Tongue (tissue), 2 donors: ENCODE measurements around the gene GALNT12. TPM values are rescaled to one million over a fixed set of nuclear protein-coding genes. Genes with fewer than 3 reads are reported as not detected.
A peak's percentile ranks its signal among the peaks of the same experiment; 100 is the strongest.

Experiments used
- DNase-seq: peaks from one replicate; pipeline ENCODE4 v3.0.0-alpha.2; 2015
- total RNA-seq: library from RNA; depleted of rRNA; stranded (reverse); fragments of >200 nt; gene quantifications from one replicate; pipeline ENCODE4 v1.2.3, GENCODE V29; 2014

The GALNT12 gene
- total RNA-seq, 1 donor from 2014 or later: 6.2 TPM

DNA sequence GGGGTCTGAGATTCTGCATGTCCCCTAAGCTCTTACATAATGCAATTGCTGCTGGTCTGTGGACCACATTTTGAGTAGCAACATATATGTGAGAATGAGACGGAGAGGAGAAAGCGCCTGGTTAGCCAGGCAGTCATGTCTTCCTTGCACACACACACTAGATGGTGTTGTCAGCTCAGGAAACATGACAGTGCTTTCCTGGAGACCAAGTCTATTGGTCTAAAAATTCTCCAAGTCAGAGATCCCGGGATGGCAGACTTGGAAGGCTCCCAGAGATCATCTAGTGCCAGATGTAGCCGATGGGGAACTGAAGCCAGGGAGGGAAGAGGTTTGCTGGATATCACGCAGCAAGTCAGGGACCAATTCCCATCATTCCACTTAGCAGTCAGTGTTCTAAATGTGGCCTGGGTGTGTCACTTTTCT is 53.4 kb downstream of the GALNT12 start:
- DNase-seq: peak; percentile 96

DNA sequence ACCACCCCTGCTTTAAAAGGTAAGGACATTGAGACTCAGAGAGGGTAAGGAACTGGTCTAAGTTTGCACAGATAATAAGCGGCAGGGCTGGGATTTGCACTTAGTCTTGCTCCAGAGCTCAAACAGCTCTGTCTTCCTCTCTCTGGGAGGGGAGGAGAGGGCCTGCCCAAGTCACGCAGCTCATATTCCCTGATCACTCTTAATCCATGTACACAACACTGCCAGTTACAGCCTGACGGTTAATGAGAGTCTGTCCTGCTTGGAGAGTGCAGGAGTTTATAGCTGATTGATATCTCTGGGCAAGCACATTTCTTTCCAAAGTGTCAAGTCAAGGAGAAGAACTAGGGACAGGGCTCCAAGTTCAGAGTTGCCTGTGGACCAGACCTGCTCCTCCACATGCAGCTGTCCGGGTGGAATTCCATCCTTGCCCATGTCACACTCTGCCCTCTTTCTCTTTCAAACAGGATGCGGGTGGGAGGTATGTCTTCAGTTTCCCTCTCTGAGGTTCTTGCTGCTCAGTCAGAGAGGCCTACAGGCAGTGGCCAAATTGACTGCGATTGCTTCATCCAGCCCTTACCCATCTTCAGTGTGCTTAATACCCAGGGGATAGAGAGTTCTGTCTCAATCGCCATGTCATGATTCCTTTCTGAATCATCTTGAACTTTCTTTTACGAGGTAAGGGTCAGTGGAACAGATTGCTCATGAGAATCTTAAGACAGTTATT is 54.5 kb downstream of the GALNT12 start:
- DNase-seq: peak; percentile 59

DNA sequence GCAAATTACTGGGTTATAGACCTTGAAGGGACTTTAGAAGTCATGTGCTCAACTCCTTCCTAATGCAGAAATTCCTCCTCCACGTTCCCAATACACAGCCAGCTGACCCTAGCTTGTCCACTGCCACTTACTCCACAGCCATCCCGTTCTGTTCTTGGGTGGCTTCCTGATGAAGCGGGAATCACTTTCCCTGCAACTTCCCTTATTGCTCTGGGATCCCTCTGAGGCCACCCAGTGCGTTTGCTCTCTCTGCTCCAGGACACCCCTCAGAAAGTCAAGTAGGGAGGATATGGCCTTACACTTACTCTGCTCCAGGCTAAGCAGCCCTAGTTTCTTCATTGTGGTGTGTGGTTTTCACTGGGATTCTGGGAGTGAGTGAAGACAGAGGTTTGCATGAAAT is 55.5 kb downstream of the GALNT12 start:
- no peak for DNase-seq

DNA sequence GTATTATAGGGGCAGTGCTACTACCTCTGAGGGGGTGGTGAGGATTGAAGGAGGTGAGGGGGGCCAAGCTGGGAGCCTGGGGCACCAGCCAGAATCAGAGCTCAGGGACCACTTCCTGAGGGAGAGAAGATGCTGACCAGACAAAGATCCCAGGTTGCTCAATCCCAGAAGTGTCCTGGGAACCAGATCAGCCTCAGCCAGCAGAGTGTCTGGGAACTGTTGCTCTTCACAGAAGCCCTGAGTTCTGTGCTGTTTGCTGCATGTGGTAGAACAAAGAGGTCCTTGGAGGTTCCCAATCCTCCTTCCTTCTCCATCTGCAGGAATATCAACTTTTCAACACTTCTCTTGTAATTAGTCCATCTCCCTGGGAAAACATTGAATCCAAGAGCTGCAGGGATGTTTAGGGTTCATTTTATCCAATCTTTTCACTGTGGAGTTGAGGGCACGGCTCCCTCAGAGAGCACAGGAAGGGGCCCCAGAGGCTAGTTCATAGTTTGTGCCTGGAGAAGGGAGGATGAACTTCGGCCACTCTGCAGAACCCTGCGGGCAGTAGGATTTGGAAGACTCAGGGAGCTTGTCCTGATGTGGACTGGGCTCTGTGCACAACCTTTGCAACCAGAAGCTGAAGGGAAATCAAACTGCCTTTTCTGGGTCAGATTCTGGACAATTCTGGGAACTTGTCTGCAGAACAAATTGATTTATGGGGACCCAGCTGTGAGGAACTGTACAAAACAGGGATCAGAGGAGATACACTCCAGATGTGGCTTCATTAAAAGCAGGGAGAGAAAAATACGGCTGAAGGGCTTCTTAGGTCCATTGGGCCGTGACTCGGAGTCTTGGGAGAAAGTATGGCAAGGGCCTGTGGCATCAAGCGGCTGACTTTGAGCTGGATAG is 57.1 kb downstream of the GALNT12 start:
- peak; percentile 87 for DNase-seq

DNA sequence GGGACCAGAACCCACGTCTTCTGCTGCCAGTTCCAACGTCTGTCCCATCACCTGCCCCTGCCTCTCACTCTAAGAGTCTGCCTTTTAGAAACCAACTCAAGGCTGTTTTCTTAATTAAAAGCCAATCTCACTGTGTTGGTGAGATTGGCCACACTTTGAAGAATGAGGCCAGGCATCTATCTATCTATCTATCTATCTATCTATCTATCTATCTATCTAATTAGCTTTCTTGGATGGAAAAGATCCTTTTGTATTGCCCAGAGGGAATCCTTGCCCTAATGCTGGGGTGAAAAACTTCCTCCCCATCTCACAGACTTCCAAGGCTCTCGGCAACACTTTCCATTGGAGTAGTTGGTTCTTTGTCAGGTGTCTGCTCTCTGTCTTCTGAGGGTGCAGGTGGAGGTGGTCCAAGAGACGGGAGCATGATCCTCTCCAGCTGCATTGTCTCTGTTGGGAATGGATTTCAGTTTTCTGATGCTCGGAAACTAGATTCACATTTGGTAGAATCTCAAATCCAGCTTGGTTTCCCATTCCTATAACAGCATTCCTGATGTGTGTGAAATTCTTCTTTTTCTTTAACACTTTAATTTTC is 57.9 kb downstream of the GALNT12 start:
- peak; percentile 69 for DNase-seq

DNA sequence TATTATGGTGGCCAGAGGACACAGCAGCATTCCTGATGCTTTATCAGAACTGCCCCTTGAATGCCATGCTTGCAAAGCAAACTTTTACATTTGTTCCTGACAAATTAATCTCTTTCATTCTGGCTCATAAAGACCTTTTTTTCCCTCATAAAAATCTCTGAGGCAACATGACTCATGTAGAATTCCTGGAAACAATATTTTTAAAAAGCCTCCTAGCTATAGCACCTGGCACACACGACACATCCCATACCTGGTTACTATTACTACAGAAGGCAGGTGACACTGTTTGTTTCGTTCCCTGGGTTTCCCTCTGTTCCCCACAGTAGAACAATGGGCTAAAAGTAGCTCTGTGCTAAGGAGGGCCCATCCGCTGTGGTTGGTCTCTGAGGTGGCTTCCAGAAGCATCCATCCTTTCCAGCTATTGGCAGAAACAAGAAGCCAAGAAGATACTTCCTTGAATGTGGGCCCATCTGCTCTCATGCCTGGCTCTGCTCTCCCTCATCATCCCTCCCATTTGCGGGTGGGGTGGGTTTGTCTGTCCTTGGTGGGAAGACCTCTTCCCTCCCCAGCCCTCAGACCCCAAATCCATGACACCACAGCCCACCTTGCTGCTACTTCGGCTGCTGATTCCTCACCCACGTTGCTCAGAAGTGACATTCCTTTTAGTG is 59.1 kb downstream of the GALNT12 start:
- no peak for DNase-seq

DNA sequence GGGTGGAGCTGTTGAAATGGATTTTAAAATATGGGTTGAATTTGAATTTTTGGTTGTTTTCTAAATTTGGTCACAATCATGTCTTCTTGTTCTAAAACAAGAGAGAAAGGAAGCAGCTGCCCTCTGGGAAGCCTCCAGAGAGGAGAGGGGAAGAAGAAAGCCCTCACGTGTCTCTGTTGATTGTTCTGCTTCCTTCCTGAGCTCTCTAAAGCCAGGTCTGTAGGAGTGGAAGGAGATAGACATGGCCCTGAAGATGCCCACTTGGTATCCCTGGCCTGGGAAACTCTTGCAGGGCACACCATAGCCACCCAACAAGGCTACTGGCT is 59.6 kb downstream of the GALNT12 start:
- no peak for DNase-seq

DNA sequence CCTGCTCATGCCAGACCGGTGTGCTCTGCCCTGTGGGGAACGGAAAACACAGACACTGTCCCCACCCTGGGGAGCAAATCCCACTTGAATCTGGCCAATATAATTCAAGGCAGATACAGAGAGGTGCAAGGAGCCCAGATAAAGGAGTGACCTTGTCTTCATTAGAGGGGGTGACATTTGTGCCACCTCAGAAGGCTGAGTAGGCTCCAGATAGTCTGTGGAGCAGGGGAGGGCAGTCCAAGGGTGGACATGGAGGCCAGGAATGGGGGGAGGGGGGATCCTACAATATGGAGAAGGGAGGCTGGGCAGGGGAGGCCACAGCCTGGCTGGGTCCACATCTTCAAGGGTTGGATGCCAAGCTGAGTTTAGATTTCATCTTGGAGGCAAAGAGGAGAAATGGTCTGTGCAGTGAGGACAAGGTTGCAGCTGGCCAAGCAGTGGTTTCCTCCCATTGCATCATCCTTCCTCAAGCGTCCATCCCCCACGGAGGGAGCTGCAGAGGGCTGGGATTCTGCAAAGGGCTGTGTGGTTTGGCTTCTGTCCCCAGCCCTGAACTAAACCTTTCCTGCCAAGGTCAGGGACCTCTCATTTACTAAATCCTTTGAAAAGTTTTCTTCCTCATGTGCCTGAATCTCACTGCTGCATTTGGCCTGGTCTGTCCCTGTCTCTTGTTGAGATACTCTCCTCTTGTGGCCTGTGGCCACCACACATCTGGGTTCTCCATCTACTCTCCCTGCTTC is 60.1 kb downstream of the GALNT12 start:
- peak; percentile 57 for DNase-seq

DNA sequence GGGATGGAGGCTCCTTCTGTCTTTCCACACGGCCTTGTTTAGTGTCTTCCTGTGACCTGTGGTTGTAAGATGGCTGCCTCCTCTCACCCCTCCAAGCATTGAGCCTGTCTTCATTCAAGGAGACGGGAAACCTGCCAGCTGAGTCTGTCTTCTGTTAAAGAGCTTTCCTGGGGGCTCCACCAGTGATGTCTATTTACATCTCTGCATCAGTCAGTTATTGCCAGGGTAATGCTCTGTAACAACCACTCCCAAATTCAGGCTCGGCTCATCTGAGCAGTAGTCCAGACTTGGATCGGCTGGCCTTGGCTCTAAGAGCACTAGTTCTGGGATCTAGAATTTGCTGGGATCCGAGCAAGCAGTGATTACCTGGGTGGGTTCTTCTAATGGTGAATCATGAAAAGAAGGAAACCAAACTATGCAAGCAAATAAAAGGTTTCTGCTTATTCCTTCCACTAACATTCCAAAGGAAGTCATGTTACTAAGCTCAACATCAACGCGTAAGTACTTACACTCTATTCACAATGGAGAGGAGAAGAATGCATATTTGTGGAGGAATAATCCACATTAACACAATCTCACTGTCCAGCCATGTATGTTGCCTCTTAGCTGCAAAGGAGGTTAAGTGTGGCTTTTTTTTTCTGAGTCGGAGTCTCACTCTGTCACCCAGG is 61.7 kb downstream of the GALNT12 start:
- no peak for DNase-seq

DNA sequence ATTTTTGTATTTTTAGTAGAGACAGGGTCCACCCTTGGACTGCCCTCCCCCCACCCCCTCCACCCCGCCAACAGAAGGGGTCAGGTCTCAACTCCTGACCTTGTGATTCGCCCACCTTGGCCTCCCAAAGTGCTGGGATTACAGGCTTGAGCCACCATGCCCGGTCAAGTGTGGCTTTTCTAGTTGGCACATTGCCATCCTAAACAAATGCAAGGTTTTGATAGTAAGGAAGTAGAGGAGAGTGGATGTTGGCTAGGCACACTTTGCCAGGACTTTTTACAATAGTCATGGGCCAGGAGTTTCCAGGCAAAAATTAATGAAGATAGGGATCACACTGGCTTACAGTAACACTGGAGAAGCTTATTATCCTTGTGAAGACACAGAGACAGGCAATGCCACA is 62.4 kb downstream of the GALNT12 start:
- DNase-seq: no peak

DNA sequence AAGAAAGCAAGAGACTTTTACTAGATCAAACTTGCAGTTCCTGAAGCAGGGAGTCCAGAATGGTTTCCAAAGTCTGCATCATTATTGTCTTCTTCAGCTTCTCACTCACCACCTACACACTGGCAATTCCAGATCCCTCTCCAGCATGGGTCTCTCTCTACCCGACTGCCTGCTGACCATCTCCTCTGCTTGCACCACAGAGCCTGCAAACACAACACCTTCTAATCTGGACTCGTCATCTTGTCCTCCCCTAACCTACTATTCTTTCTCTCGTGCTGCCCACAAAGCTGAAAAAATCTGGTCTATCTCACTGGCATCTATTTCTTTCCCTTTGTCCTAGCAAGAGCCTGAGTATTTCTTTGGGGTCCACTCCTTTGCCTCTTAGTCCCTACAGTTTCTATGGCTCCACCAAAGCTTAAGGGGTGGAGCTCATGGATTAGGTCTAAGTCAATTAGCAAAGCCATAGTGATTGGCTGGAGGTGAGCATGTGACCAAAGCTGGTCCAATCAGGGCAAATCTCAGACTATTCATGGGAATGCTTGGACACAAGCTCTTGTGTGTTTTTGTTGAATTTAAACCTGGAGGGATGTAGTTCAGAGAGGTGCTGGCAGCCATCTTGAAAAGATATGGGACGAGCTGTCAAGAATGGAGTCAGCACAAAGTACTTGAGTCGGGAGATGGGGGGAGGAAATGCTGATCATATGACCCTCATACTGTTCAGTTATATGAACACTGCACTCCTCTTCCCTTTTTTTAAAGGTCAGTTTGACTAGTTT is 63.5 kb downstream of the GALNT12 start:
- no peak for DNase-seq

DNA sequence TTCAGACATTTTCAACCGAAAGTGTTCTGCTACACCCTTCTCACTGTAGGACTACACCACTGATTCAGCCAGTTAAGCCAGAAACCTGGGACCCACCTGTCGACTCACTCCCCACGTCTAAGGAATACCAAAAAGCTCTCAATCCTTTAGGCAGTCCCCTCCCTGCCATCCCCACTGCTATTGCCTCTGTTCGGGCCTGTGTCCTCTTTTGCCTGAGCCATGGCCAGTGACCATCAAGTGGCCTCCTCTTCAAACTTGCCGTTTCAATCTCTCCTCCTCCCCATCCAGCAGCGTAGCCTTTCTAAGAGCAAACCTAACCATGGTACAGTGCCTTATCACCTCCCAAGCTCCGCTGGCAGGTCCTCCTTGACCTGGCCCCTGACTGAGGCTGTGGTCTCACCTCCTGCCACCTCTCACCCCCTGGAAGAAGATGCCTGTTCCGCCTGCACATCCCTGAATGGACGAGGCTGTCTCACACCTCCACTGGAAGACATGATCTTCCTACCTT is 64.1 kb downstream of the GALNT12 start:
- no peak for DNase-seq

DNA sequence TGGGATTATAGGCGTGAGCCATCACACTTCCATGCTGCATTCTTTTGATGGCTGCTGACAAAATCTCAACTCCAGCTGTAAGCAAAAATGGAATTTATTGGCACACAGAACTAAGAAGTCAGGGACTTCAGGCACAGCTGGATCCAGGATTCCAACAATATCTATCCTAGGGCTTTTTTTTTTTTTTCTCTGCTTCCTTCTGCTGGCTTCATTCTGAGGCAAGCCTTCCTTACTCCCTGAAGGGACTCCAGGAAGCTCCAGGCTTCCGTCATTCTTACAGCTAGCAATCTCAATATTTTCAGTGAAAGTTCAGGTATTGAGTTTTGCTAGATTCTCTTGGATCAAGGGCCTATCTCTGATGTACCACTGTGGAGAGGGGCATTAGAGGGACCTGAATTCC is 66.1 kb downstream of the GALNT12 start:
- no peak for DNase-seq

DNA sequence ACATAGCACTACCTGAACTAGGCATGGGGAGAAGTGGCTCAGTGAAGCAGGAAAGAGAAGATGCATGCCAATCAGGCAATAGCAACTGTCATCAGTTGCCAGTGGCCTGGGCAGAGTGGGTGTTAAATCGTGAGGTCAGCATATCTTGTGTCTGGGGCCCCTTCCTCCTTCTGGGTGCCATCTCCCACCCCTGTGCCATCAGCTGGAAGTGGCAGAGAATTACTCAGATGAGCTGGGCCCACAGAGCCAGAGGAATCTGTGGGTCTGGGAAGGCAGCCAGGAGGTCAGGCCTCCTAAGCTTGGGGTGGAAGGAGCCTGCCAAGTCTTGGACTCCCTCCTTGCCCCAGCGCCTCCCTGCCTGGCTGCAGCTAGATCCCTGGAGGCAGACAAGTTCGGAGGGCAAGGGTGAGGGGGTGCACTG is 66.5 kb downstream of the GALNT12 start:
- DNase-seq: no peak

DNA sequence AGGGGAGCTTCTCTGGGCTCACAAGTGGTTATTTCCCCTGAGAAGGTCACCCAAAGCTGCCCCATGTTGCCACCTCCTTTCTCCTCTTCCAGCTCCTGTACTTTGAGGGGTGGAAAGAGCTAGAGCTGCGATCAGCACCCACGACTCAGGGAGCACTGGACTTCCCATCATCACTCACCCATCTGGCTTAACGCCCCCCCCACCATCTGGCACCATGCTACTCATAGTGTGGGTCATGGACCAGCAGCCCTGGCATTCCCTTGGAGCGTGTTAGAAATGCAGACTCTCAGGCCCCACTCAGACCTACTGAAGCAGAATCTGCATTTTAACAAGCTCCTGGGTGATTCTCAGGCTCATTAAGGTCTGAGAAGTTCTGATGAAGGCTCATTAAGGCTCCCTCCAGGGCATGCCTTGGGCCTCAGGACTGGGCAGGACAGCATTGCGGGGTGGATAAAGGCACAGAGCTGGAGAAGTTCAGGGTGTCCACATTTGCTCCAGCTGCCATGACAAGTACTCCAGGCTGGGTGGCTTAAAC is 67.3 kb downstream of the GALNT12 start:
- DNase-seq: no peak

DNA sequence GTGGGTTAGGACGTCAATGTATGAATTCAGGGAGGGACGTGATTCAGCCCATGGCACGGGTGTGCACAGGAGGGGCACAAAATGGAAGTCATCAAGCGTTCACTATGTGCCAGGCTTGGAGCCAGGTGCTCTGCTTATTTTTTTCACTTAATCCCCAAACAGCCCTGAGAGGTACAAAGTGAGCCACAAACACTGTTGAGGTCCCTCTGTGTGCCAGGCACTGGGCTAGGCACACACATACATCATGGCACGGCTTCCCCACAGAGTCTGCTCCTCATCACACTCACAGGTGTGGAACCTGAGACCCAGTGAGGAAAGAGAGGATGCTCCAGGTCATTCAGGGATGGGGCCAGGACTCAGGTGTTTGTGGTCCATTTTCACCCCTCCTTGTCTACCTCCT is 68.1 kb downstream of the GALNT12 start:
- no peak for DNase-seq

DNA sequence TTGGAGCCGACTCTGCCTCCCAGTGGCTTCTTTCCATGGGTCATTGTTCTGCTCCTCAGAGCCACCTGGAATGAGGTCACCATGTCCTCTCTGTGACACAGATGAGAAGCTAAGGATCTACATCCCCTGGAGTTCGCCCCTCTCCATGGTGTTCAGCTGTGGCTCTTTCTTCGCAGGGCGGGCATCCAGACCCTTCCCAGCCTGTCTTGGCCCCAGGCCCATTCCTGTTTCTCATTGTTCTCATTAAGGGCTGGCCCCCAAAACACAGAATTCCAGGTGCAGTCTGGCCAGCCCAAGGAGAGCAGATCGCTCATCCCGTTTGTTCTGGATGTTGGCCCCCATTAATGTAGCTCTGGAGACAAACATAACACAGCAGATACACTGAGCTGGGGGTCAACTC is 69.8 kb downstream of the GALNT12 start:
- DNase-seq: peak; percentile 74

DNA sequence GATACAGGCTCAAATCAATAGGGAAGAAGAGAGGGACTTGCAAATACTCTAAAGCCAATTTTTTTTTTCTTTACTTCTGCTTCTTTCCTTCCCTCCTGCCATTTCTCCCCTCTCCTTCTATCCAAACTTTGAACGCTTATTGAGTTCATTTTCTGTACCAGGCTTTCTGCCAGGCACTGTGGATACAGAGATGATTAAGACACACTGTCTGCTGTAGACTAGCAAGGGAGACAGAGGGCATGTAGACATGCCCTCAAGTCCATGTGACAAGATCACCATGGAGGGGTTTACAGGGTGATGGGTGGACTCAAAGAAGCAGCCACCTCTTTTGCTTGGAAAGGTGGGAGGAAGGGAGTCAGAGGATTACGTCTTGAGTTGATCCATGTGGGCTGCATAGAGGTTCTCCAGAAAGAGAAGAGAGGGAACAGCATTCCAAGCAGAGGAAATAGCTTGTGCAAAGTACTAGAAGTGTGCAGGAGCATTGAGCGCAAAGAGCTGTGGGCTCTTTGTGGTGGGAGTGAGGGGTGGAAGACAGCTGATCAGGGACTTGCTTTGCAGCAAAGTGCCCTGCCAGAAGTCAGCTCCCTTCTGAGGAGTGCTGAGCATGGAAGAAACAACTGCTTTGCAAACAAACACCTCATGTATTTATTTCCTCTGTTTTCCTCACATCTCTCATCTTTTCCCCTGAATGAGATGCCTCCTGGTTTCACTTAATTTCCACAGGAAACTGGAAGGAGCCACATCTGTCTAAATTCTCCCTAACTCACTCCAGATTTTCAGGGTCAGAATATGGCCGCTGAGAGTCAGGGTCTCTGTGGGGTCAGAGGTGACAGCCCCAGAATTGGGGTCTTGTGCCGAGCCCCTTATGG is 71.9 kb downstream of the GALNT12 start:
- DNase-seq: no peak

DNA sequence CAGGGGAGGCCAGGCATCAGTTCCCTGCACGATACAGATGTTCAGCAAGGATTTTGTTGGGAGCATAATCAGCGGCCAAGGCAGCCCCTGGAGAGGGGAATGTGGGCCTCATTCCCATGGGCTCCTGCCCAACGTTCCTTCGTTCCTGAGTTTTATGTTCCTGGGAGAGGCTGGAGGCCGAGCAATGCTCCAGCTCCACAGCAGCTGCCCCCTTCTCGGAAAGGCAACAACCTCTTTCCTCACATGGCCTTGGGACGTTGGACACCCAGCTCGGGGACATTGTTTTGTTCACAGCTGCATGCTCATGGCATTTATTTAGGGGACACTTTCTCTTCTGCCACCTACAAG is 72.5 kb downstream of the GALNT12 start:
- DNase-seq: no peak
